ENCODE data around the gene DNASE1.

DNA sequence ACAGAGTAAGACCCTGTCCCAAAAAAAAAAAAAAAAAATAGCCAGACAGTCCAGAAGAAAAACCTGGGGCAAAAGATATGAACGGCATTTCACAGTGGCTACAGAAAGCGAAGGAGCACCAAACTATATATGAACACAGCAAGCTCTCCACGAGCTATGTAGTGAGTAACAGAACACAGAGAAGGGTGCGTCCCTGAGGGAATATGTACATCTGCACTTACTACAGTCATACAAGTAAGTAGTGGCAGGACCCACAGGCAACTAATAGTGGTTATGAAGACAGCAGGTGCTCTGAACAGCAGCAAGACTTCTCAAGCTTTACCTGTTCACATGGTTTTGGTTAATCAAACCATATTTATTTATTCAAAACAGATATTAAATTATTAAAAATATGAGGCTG, 47.0 kb downstream of the DNASE1 start:
- TF ChIP-seq CTCF (IDR thresholded peaks at IDR 0.05; ENCODE audit: low read depth, low read length) (no peak), EZH2phosphoT487 (IDR thresholded peaks at IDR 0.05; ENCODE audit: low read depth) (no peak)
